Sigmoid colon (tissue), 7 donors: ENCODE measurements around the gene DHX15. TPM values are rescaled to one million over a fixed set of nuclear protein-coding genes. Genes with fewer than 3 reads are reported as not detected.

Experiments used
- DNase-seq: peaks from one replicate; pipeline ENCODE4 v3.0.0-alpha.2; 2019
- H3K27ac ChIP-seq, 4 donors: fragments of 200-600 bp; sonication (generic); one replicate each; pipeline ENCODE4 v1.5.1; 2016 to 2019; ENCODE audit warnings: mild to moderate bottlenecking in 1 of 4
- H3K27me3 ChIP-seq, 3 donors: fragments of 200-600 bp; sonication (generic); one replicate each; pipeline ENCODE4 v1.5.1; 2019; ENCODE audit warnings: mild to moderate bottlenecking in 1 of 3
- H3K36me3 ChIP-seq, 4 donors: fragments of 200-600 bp; sonication (generic); one replicate each; pipeline ENCODE4 v1.5.1; 2016 to 2019
- H3K4me1 ChIP-seq, 4 donors: fragments of 200-600 bp; sonication (generic); one replicate each; pipeline ENCODE4 v1.5.1; 2017 to 2019
- H3K4me3 ChIP-seq, 4 donors: fragments of 200-600 bp; sonication (generic); one replicate each; pipeline ENCODE4 v1.5.1; 2017 to 2019; ENCODE audit warnings: mild to moderate bottlenecking in 2 of 4, moderate library complexity in 1 of 4
- H3K9me3 ChIP-seq, 4 donors: fragments of 200-600 bp in 3 of 4; sonication (generic) in 3 of 4; one replicate each; pipeline versions ENCODE4 v1.5.1 to v1.6.1; 2013 to 2019
- EP300 ChIP-seq, 4 donors: sonication (generic); formaldehyde crosslinking; IDR thresholded peaks; one replicate each; pipeline ENCODE4 v1.6.1; 2017; ENCODE audit warnings: antibody characterized with exemption in 4 of 4
- POLR2A ChIP-seq, 2 donors: fragments of 450-650 bp; IDR thresholded peaks; one replicate each; pipeline ENCODE4 v1.6.1; 2016; ENCODE audit warnings: antibody characterized with exemption in 2 of 2, mild to moderate bottlenecking in 2 of 2, moderate library complexity in 2 of 2
- POLR2AphosphoS5 ChIP-seq, 4 donors: sonication (generic); formaldehyde crosslinking; IDR thresholded peaks; one replicate each; pipeline ENCODE4 v1.6.1; 2017; ENCODE audit warnings: antibody characterized with exemption in 4 of 4
- WGBS, 2 donors: extraction: QIAGEN DNeasy Blood & Tissue Kit; methylation state at CpG; one replicate each; pipeline ENCODE4 v1.1.7; 2013; 5-methylcytosine and 5-hydroxymethylcytosine counted together
- intact Hi-C: fragments of 100-400 bp; cut with DNase I; formaldehyde crosslinking; loops from one replicate; pipeline ENCODE4 v1.15.1; 2023
- polyA plus RNA-seq, 3 donors: library from polyadenylated mRNA; stranded (reverse); fragments of 200-250 nt; gene quantifications; one replicate each; pipeline ENCODE4 v1.2.3, GENCODE V29; 2013
- total RNA-seq, 4 donors: library from RNA; depleted of rRNA; stranded (reverse); fragments of >200 nt; gene quantifications; one replicate each; pipeline ENCODE4 v1.1.0, GENCODE V29; 2016
- TF ChIP-seq, protein P1 (sequence below), 4 experiments: fragments of 450-650 bp in 3 of 4; fragments of 200-600 bp in 1 of 4; IDR thresholded peaks; one replicate each; pipeline ENCODE4 v1.5.1; 2016 to 2019; ENCODE audit warnings: antibody characterized with exemption in 4 of 4, mild to moderate bottlenecking in 3 of 4, moderate library complexity in 2 of 4
- donor health status: healthy with polysubstance abuse.
- donor health status: Bipolar disorder and iron deficiency.
- donor health status: healthy.

The DHX15 gene
- total and polyA plus RNA-seq, 7 donors, result 53.5 to 136 (median 103) TPM

- intact Hi-C loops, result no loop called here
- TF ChIP-seq POLR2AphosphoS5 (IDR thresholded peaks at IDR 0.05), result peak in 2 of 4 donors; percentile 31 to 61
- TF ChIP-seq, protein P1, sequence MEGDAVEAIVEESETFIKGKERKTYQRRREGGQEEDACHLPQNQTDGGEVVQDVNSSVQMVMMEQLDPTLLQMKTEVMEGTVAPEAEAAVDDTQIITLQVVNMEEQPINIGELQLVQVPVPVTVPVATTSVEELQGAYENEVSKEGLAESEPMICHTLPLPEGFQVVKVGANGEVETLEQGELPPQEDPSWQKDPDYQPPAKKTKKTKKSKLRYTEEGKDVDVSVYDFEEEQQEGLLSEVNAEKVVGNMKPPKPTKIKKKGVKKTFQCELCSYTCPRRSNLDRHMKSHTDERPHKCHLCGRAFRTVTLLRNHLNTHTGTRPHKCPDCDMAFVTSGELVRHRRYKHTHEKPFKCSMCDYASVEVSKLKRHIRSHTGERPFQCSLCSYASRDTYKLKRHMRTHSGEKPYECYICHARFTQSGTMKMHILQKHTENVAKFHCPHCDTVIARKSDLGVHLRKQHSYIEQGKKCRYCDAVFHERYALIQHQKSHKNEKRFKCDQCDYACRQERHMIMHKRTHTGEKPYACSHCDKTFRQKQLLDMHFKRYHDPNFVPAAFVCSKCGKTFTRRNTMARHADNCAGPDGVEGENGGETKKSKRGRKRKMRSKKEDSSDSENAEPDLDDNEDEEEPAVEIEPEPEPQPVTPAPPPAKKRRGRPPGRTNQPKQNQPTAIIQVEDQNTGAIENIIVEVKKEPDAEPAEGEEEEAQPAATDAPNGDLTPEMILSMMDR (IDR thresholded peaks at IDR 0.05), result no peak
- Histone ChIP-seq H3K27ac (no peak overlapping the region), H3K4me1 (no peaks in the 10 kb centered on the region), H3K9me3 (no peaks in the 10 kb centered on the region), H3K4me3 (no peak overlapping the region), H3K27me3 (no peaks in the 10 kb centered on the region), H3K36me3 (no peaks in the 10 kb centered on the region)
- DNase-seq, result no peak
Measured at GRCh38 chr4:24607334-24607733, 23.0 kb upstream of the DHX15 start.

DNA sequence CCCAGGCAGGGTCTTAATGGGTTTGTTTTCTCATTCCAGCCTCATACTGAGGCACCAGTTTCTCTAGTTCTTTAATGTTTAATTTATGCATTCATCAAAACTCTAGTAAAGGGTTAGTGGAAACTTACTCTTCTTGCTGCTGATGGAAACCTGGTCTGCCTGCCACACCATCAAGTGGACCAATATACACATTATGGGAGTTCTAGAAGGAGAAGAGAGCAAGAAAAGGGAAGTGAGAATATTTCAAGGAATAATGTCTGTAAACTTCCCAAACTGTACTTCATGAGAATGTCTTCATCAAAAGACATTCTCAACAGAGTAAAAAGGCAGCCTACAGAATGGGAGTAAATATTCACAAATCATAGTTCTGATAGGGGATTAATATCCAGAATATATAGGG lies 20.9 kb upstream of the DHX15 start:
- Histone ChIP-seq H3K36me3 (no peaks in the 10 kb centered on the region), H3K9me3 (no peaks in the 10 kb centered on the region), H3K27me3 (no peaks in the 10 kb centered on the region), H3K4me3 (no peak overlapping the region), H3K27ac (no peak overlapping the region), H3K4me1 (no peaks in the 10 kb centered on the region)
- intact Hi-C loops, result no loop called here
- TF ChIP-seq, protein P1 (IDR thresholded peaks at IDR 0.05), result no peak
- TF ChIP-seq POLR2A (IDR thresholded peaks at IDR 0.05) (no peak), POLR2AphosphoS5 (IDR thresholded peaks at IDR 0.05) (no peak), EP300 (IDR thresholded peaks at IDR 0.05) (no peak)
- no peak for DNase-seq

DNA sequence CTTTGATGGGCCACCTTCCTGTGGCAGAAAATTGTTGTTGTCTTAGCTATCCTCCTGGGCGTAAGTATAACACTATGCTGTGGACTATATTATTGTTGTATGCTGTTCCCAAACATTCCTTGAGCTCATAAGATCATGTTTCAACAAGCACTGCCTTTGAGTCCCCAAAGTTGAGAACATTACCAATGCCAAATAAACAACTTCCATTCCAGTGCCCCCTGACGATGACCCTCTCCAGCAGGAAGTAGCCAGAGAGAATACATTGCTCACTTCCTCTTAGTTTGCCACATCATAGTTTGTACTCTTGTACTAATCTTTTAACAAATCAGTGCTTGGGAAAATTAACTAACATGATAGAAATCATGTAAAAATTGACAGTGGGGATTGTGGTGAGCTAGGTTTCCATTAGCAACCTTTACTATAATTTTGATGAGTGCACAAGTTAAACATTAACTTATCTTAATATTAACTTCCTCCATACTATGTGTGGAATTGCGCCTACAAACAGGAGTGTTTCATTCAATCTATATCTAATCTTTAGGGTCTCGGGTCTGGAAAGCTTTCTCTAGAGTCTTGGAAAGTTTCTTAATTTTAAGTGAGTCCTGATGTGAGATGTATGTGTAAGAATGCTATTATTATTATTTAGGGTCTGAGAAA lies 20.3 kb upstream of the DHX15 start:
- DNase-seq, result no peak
- H3K27ac ChIP-seq, result no peak overlapping the region
- no peaks in the 10 kb centered on the region for H3K36me3 ChIP-seq
- no peaks in the 10 kb centered on the region for H3K27me3 ChIP-seq
- H3K4me3 ChIP-seq, result no peak overlapping the region
- H3K9me3 ChIP-seq, result no peaks in the 10 kb centered on the region
- WGBS, 2 donors, result 38 to 71% methylated on average over 4 of the region's 4 CpGs
- intact Hi-C loops, result no loop called here
- no peak for TF ChIP-seq POLR2A (IDR thresholded peaks at IDR 0.05)
- TF ChIP-seq, protein P1 (IDR thresholded peaks at IDR 0.05), result no peak
- TF ChIP-seq EP300 (IDR thresholded peaks at IDR 0.05), result no peak
- TF ChIP-seq POLR2AphosphoS5 (IDR thresholded peaks at IDR 0.05), result no peak
- no peaks in the 10 kb centered on the region for H3K4me1 ChIP-seq

- intact Hi-C loops, result no loop called here
- WGBS, 2 donors, result 93 to 95% methylated on average over 6 of the region's 6 CpGs
Measured at GRCh38 chr4:24603343-24603742, 19.0 kb upstream of the DHX15 start.

More at GRCh38 chr4:24603343-24603742, 19.0 kb upstream of the DHX15 start:
- Histone ChIP-seq H3K27ac (no peak overlapping the region), H3K27me3 (no peaks in the 10 kb centered on the region), H3K36me3 (no peaks in the 10 kb centered on the region), H3K9me3 (no peaks in the 10 kb centered on the region), H3K4me1 (no peaks in the 10 kb centered on the region), H3K4me3 (no peak overlapping the region)
- TF ChIP-seq EP300 (IDR thresholded peaks at IDR 0.05), result no peak
- TF ChIP-seq, protein P1 (IDR thresholded peaks at IDR 0.05), result no peak
- no peak for TF ChIP-seq POLR2A (IDR thresholded peaks at IDR 0.05)
- no peak for TF ChIP-seq POLR2AphosphoS5 (IDR thresholded peaks at IDR 0.05)
- DNase-seq, result no peak
